SK-N-SH (cell line): ENCODE data around the gene LRRC8E. TPM values are rescaled to one million over a fixed set of nuclear protein-coding genes. Genes with fewer than 3 reads are reported as not detected.

Source experiments
- CTCF ChIA-PET: fragments of 300-600, 350-600 bp; formaldehyde crosslinking; extraction: SDS; loops from one replicate; lab custom pipeline; 2021; lab: Yijun Ruan, JAX
- POLR2A ChIA-PET: fragments of 350-600 bp; sonication (Branson Sonifier 250); formaldehyde crosslinking; extraction: SDS; loops from one replicate; lab custom pipeline; 2020; ENCODE audit warnings: antibody characterized with exemption, inconsistent platforms; lab: Yijun Ruan, JAX
- DNase-seq: peaks from one replicate; pipeline ENCODE4 v3.0.0; 2012
- H2AFZ ChIP-seq: fragments of 200-600 bp; sonication (generic); 2 replicates; pipeline ENCODE4 v1.8.1; 2016; ENCODE audit warnings: antibody characterized with exemption, mild to moderate bottlenecking, low read depth
- H3F3A ChIP-seq: fragments of 200-600 bp; sonication (generic); replicated peaks from 2 replicates; pipeline ENCODE3; 2016; ENCODE audit warnings: antibody characterized with exemption, mild to moderate bottlenecking; ENCODE audit not compliant: insufficient read depth
- H3K27ac ChIP-seq, 2 experiments: fragments of 200-500 bp in 1 of 2; fragments of 200-600 bp in 1 of 2; sonication (Bioruptor generic) in 1 of 2; sonication (generic), shearing (Covaris generic) in 1 of 2; 2 replicates each; pipeline versions ENCODE4 v1.5.1 to v1.6.1; 2014 to 2016; ENCODE audit warnings: low read depth in 2 of 2, inconsistent platforms in 1 of 2, low read length in 1 of 2, mild to moderate bottlenecking in 1 of 2, mixed read lengths in 1 of 2
- H3K27me3 ChIP-seq: fragments of 200-600 bp; sonication (generic), shearing (Covaris generic); 2 replicates; pipeline ENCODE4 v1.6.1; 2016; ENCODE audit warnings: mixed run types; ENCODE audit not compliant: insufficient read depth
- H3K36me3 ChIP-seq, 2 experiments: fragments of 200-500 bp in 1 of 2; fragments of 200-600 bp in 1 of 2; sonication (Bioruptor generic) in 1 of 2; sonication (generic) in 1 of 2; replicated peaks in 1 of 2; 2 replicates each; pipeline versions ENCODE3 to v1.5.1; 2014 to 2016; ENCODE audit warnings: low read length in 1 of 2, mild to moderate bottlenecking in 1 of 2; ENCODE audit not compliant: insufficient read depth in 2 of 2, control insufficient read depth in 1 of 2
- H3K4me1 ChIP-seq, 2 experiments: fragments of 200-500 bp in 1 of 2; fragments of 200-600 bp in 1 of 2; sonication (Bioruptor generic) in 1 of 2; sonication (generic), shearing (Covaris generic) in 1 of 2; 2 replicates each; pipeline versions ENCODE4 v1.5.1 to v1.6.1; 2014 to 2016; ENCODE audit warnings: low read depth in 1 of 2, low read length in 1 of 2, mixed run types in 1 of 2; ENCODE audit not compliant: insufficient read depth in 2 of 2, control insufficient read depth in 1 of 2
- H3K4me2 ChIP-seq: fragments of 200-600 bp; sonication (generic), shearing (Covaris generic); 2 replicates; pipeline ENCODE4 v1.6.1; 2017; ENCODE audit warnings: mixed run types
- H3K4me3 ChIP-seq, 2 experiments: fragments of 200-500 bp in 1 of 2; fragments of 200-600 bp in 1 of 2; sonication (Bioruptor generic) in 1 of 2; sonication (generic), shearing (Covaris generic) in 1 of 2; 2 replicates each; pipeline versions ENCODE4 v1.5.1 to v1.8.1; 2014 to 2016; ENCODE audit warnings: low read depth in 2 of 2, inconsistent platforms in 1 of 2, low read length in 1 of 2, mild to moderate bottlenecking in 1 of 2, mixed read lengths in 1 of 2, moderate library complexity in 1 of 2
- H3K79me2 ChIP-seq: fragments of 200-600 bp; sonication (generic); 2 replicates; pipeline ENCODE4 v1.8.1; 2017; ENCODE audit warnings: mild to moderate bottlenecking; ENCODE audit not compliant: insufficient read depth
- H3K9ac ChIP-seq: fragments of 200-600 bp; sonication (generic); 2 replicates; pipeline ENCODE4 v1.6.1; 2017; ENCODE audit warnings: mixed run types
- H3K9me2 ChIP-seq: fragments of 200-600 bp; sonication (generic); 2 replicates; pipeline ENCODE4 v1.6.1; 2017; ENCODE audit warnings: mixed run types
- H3K9me3 ChIP-seq: fragments of 200-600 bp; sonication (generic); 2 replicates; pipeline ENCODE4 v1.6.1; 2017; ENCODE audit warnings: mixed run types, mild to moderate bottlenecking, moderate library complexity
- H4K20me1 ChIP-seq: fragments of 200-600 bp; sonication (generic); 2 replicates; pipeline ENCODE4 v1.6.1; 2017; ENCODE audit warnings: mild to moderate bottlenecking, mixed run types; ENCODE audit not compliant: insufficient read depth
- CHD2 ChIP-seq: fragments of 150-350 bp; IDR thresholded peaks from 2 replicates; pipeline ENCODE4 v1.6.1; 2018; ENCODE audit warnings: low read length; ENCODE audit not compliant: partially characterized antibody
- EP300 ChIP-seq, 2 experiments: IDR thresholded peaks; 2 replicates each; pipeline versions ENCODE4 v1.4.0 to v1.6.1; 2012; ENCODE audit warnings: borderline replicate concordance in 1 of 2, low read depth in 1 of 2, low read length in 1 of 2
- EZH2phosphoT487 ChIP-seq: fragments of 200-600 bp; sonication (generic); IDR thresholded peaks from 2 replicates; pipeline ENCODE4 v1.6.1; 2017; ENCODE audit warnings: low read depth, mixed run types, mild to moderate bottlenecking, antibody characterized with exemption, moderate library complexity, borderline replicate concordance
- IRF3 ChIP-seq: fragments of 150-350 bp; IDR thresholded peaks from 2 replicates; pipeline ENCODE4 v1.6.1; 2016; ENCODE audit warnings: mild to moderate bottlenecking, low read depth, low read length
- JUND ChIP-seq: IDR thresholded peaks from 2 replicates; pipeline ENCODE4 v1.4.0; 2012
- NFIC ChIP-seq: IDR thresholded peaks from 2 replicates; pipeline ENCODE4 v1.4.0; 2012; ENCODE audit warnings: borderline replicate concordance
- PBX3 ChIP-seq: IDR thresholded peaks from 2 replicates; pipeline ENCODE4; 2012
- RAD21 ChIP-seq: IDR thresholded peaks from 2 replicates; pipeline ENCODE4 v1.6.1; 2012; ENCODE audit warnings: mild to moderate bottlenecking, low read length
- TEAD4 ChIP-seq: IDR thresholded peaks from 2 replicates; pipeline ENCODE4 v1.4.0; 2012; ENCODE audit warnings: mild to moderate bottlenecking, borderline replicate concordance; ENCODE audit not compliant: insufficient read depth
- USF2 ChIP-seq: fragments of 150-350 bp; IDR thresholded peaks from 2 replicates; pipeline ENCODE4 v1.6.1; 2017; ENCODE audit warnings: antibody characterized with exemption, low read length, low read depth, borderline replicate concordance
- YY1 ChIP-seq: IDR thresholded peaks from 2 replicates; pipeline ENCODE4 v1.4.0; 2012; ENCODE audit warnings: low read depth, mild to moderate bottlenecking
- ZBTB33 ChIP-seq: IDR thresholded peaks from 2 replicates; pipeline ENCODE4 v1.4.0; 2012; ENCODE audit warnings: low read depth, borderline replicate concordance
- WGBS: methylation state at CpG from one replicate; pipeline ENCODE4 v1.1.6; 2017; ENCODE audit warnings: low lambda C conversion rate; 5-methylcytosine and 5-hydroxymethylcytosine counted together
- polyA plus RNA-seq, 3 experiments: library from polyadenylated mRNA; depleted of rRNA; stranded (reverse); fragments of >200 nt; gene quantifications; 2 replicates each; pipeline ENCODE4 v1.2.3, GENCODE V29; 2012

Gene LRRC8E
- polyA plus RNA-seq, 1 of the 3 experiments (the other 2 are of a cell fraction), result 0.02 TPM

GRCh38 chr19:7923295-7924191 lies 35.2 kb downstream of the LRRC8E start (continued):
- no peak for TF ChIP-seq RAD21
- no peak for TF ChIP-seq EP300 (IDR thresholded peaks at IDR 0.05; ENCODE audit: borderline replicate concordance in 1 of 2, low read depth in 1 of 2, low read length in 1 of 2)
- no peak for TF ChIP-seq CHD2
- no peak for TF ChIP-seq TEAD4
- no peak for TF ChIP-seq ZBTB33
- TF ChIP-seq JUND, result no peak

GRCh38 chr19:7924241-7924640 lies 35.9 kb downstream of the LRRC8E start:
- Histone ChIP-seq H3K9ac (no peak overlapping the region), H3K36me3 (peaks cover 0 to 23% of the 10 kb centered on the region in 2 experiments), H4K20me1 (peaks cover 36% of the 10 kb centered on the region), H2AFZ (no peak overlapping the region), H3K9me3 (no peaks in the 10 kb centered on the region), H3K4me2 (peak overlapping the region; percentile 74; the same call in 1 of the 2 replicates), H3K9me2 (no peaks in the 10 kb centered on the region), H3K27me3 (no peaks in the 10 kb centered on the region), H3K4me1 (peaks cover 33 to 64% of the 10 kb centered on the region in 2 experiments), H3K27ac (no peak overlapping the region; a peak in 1 of 4 replicates), H3K79me2 (peaks cover 24% of the 10 kb centered on the region; the same call in 1 of the 2 replicates), H3K4me3 (peak overlapping the region in 1 of 2 experiments; percentile 72; a peak in 1 of 4 replicates), H3F3A (peaks cover 22% of the 10 kb centered on the region)
- ChIA-PET CTCF (interaction anchor here (0.9 to 1.9 kb wide), 7 partner anchors 16 to 235 kb away, joined by 3 to 5 read pairs (median 4); partner anchors contain the start of gene TIMM44), POLR2A (no interaction called here)
- 84% methylated on average over 9 of the region's 12 CpGs for WGBS
- TF ChIP-seq EZH2phosphoT487, result no peak
- TF ChIP-seq IRF3, result no peak
- no peak for TF ChIP-seq TEAD4
- no peak for TF ChIP-seq YY1
- TF ChIP-seq PBX3, result no peak
- TF ChIP-seq CHD2, result no peak
- TF ChIP-seq USF2, result no peak
- TF ChIP-seq NFIC, result no peak
- no peak for DNase-seq
